ENCODE results near the gene GSK3B. TPM values are rescaled to one million over a fixed set of nuclear protein-coding genes. Genes with fewer than 3 reads are reported as not detected.

The GSK3B gene
- total RNA-seq, 1 experiment from 2014 or later: 56.6 TPM

DNA sequence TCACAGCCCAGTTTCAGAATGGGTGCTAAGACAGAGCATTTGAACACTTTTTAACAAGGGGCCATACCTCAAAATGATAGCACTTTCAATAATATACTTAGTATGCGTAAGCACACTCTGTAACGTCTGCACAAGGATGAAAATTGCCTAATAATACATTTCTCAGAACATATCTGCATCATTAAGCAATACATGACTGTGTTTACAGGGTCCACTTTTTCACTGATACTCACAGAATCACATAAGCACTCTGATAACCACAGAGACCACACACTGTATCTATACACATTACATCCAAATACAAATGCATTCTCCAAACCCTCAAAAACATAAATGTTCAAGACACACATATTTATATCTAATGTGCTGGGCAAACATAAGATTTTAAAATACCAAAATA, 232.6 kb downstream of the GSK3B start:
- Histone ChIP-seq H3K9me3 (ENCODE audit: low read depth, low read length, poor library complexity, severe bottlenecking) (peaks cover 7% of the 10 kb centered on the region), H3K36me3 (ENCODE audit: insufficient read depth, low read length, poor library complexity, severe bottlenecking) (peaks cover 24% of the 10 kb centered on the region), H3K27ac (ENCODE audit: low read depth, low read length, poor library complexity, severe bottlenecking) (no peak overlapping the region), H3K4me1 (ENCODE audit: insufficient read depth, low read length, poor library complexity, severe bottlenecking) (no peaks in the 10 kb centered on the region), H3K27me3 (replicated peaks; ENCODE audit: insufficient read depth, low read depth, low read length, poor library complexity) (no peaks in the 10 kb centered on the region), H3K4me3 (ENCODE audit: low read depth, low read length, poor library complexity, severe bottlenecking) (no peak overlapping the region)
- no peak for DNase-seq (ENCODE audit: low spot score)
- intact Hi-C loops (cut with micrococcal nuclease; ENCODE audit: unreplicated experiment): no loop called here
- ChIA-PET POLR2A (ENCODE audit: low non-redundant PET) (no interaction called here), CTCF (no interaction called here)
- BruUV-seq (replicated peaks): no TSS peak
- no peak for TF ChIP-seq EZH2 (IDR thresholded peaks at IDR 0.05; ENCODE audit: borderline replicate concordance, low read depth, low read length, poor library complexity, severe bottlenecking)
- no peak for TF ChIP-seq CTCF (conservative IDR thresholded peaks at IDR 0.05; ENCODE audit: low read depth, low read length)

DNA sequence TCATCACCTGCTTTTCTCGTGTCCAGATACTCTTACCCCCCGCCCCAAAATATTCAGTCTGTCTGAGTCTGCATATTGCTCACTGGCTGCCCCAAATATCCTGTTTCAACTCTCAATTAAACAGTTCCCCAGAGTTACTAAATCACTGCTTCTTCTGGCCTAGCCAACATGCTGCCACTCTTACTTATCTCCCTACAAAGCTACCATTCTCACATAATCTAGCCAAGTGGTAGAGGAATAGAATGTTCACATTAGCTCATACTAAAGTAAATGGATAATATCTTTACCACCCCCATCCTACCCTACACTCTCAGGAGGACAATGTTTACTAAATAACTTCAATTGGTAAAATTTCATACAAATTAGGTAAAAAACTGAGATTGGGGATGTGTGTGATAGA, 234.5 kb downstream of the GSK3B start:
- CTCF ChIA-PET: no interaction called here

DNA sequence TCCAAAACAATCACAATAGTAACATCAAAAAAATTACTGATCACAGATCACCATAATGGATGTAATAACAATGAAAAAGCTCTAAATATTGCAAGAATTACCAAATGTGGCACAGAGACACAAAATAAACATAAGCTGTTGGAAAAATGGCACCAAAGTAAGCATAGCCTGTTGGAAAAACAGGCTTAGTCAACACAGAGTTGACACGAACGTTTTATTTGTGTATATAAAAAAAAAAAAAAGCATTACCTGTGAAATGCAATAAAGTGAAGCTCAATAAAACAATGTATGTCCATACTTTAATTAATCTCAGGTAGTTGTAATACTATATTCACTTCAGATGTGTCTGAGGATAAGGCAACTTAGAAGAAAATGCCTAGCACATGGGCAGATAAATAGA, 235.3 kb downstream of the GSK3B start:
- H3K9me3 ChIP-seq (ENCODE audit: low read depth, low read length, poor library complexity, severe bottlenecking): peaks cover 7% of the 10 kb centered on the region
- TF ChIP-seq CTCF (conservative IDR thresholded peaks at IDR 0.05; ENCODE audit: low read depth, low read length) (no peak), EZH2 (IDR thresholded peaks at IDR 0.05; ENCODE audit: borderline replicate concordance, low read depth, low read length, poor library complexity, severe bottlenecking) (no peak)
- no TSS peak for BruUV-seq (replicated peaks)
- no peaks in the 10 kb centered on the region for H3K4me1 ChIP-seq (ENCODE audit: insufficient read depth, low read length, poor library complexity, severe bottlenecking)
- H3K27ac ChIP-seq (ENCODE audit: low read depth, low read length, poor library complexity, severe bottlenecking): no peak overlapping the region
- no peak overlapping the region for H3K4me3 ChIP-seq (ENCODE audit: low read depth, low read length, poor library complexity, severe bottlenecking)
- ChIA-PET POLR2A (ENCODE audit: low non-redundant PET) (no interaction called here), CTCF (no interaction called here)
- no peaks in the 10 kb centered on the region for H3K27me3 ChIP-seq (replicated peaks; ENCODE audit: insufficient read depth, low read depth, low read length, poor library complexity)
- intact Hi-C loops (cut with micrococcal nuclease; ENCODE audit: unreplicated experiment): no loop called here
- DNase-seq (ENCODE audit: low spot score): no peak
- peaks cover 30% of the 10 kb centered on the region for H3K36me3 ChIP-seq (ENCODE audit: insufficient read depth, low read length, poor library complexity, severe bottlenecking)

More for the DNA sequence above, 234.5 kb downstream of the GSK3B start:
- Histone ChIP-seq H3K4me1 (ENCODE audit: insufficient read depth, low read length, poor library complexity, severe bottlenecking) (no peaks in the 10 kb centered on the region), H3K4me3 (ENCODE audit: low read depth, low read length, poor library complexity, severe bottlenecking) (no peak overlapping the region), H3K27ac (ENCODE audit: low read depth, low read length, poor library complexity, severe bottlenecking) (no peak overlapping the region), H3K27me3 (replicated peaks; ENCODE audit: insufficient read depth, low read depth, low read length, poor library complexity) (no peaks in the 10 kb centered on the region), H3K9me3 (ENCODE audit: low read depth, low read length, poor library complexity, severe bottlenecking) (peaks cover 7% of the 10 kb centered on the region), H3K36me3 (ENCODE audit: insufficient read depth, low read length, poor library complexity, severe bottlenecking) (peaks cover 30% of the 10 kb centered on the region)
- BruUV-seq (replicated peaks): no TSS peak
- DNase-seq (ENCODE audit: low spot score): no peak
- intact Hi-C loops (cut with micrococcal nuclease; ENCODE audit: unreplicated experiment): no loop called here
- POLR2A ChIA-PET (ENCODE audit: low non-redundant PET): no interaction called here
- TF ChIP-seq CTCF (conservative IDR thresholded peaks at IDR 0.05; ENCODE audit: low read depth, low read length) (no peak), EZH2 (IDR thresholded peaks at IDR 0.05; ENCODE audit: borderline replicate concordance, low read depth, low read length, poor library complexity, severe bottlenecking) (no peak)
